Neural cell (in vitro differentiated cells): ENCODE measurements around the gene IMPG1. TPM values are rescaled to one million over a fixed set of nuclear protein-coding genes. Genes with fewer than 3 reads are reported as not detected.

Experiments used
- H2AFZ ChIP-seq: fragments of 200-600, 300-800 bp; sonication (generic), shearing (Covaris generic); 2 replicates; pipeline ENCODE4 v1.6.0; 2014; ENCODE audit warnings: low read depth, mild to moderate bottlenecking, antibody characterized with exemption, low read length, moderate library complexity
- H3F3A ChIP-seq: fragments of 200-600 bp; shearing (Covaris generic); 2 replicates; pipeline ENCODE4 v1.6.1; 2016; ENCODE audit warnings: mild to moderate bottlenecking, moderate library complexity, mixed read lengths, antibody characterized with exemption, low read length; ENCODE audit not compliant: insufficient read depth, poor library complexity, severe bottlenecking
- H3K27ac ChIP-seq: fragments of 200-600, 300-800 bp; sonication (generic), shearing (Covaris generic); 2 replicates; pipeline ENCODE4 v1.5.1; 2014; ENCODE audit warnings: mild to moderate bottlenecking, low read length, moderate library complexity
- H3K27me3 ChIP-seq: fragments of 300-800, 200-600 bp; sonication (generic), shearing (Covaris generic); 2 replicates; pipeline ENCODE4 v1.6.0; 2014; ENCODE audit warnings: mild to moderate bottlenecking, low read depth, low read length, moderate library complexity; ENCODE audit not compliant: insufficient read depth
- H3K36me3 ChIP-seq: fragments of 300-800, 200-600 bp; sonication (generic), shearing (Covaris generic); 2 replicates; pipeline ENCODE4 v1.5.1; 2014; ENCODE audit warnings: mild to moderate bottlenecking, antibody characterized with exemption, low read length, moderate library complexity; ENCODE audit not compliant: insufficient read depth
- H3K4me2 ChIP-seq: fragments of 300-800, 200-600 bp; sonication (generic), shearing (Covaris generic); 2 replicates; pipeline ENCODE4 v1.6.0; 2014; ENCODE audit warnings: mild to moderate bottlenecking, low read length
- H3K4me3 ChIP-seq: fragments of 300-800, 200-600 bp; sonication (generic), shearing (Covaris generic); 2 replicates; pipeline ENCODE4 v1.5.1; 2014; ENCODE audit warnings: mild to moderate bottlenecking, low read length, moderate library complexity
- H3K79me2 ChIP-seq: fragments of 200-600 bp; shearing (Covaris generic); replicated peaks from 2 replicates; pipeline ENCODE4 v1.6.0; 2014; ENCODE audit warnings: mild to moderate bottlenecking, low read length, moderate library complexity; ENCODE audit not compliant: insufficient read depth
- H3K9ac ChIP-seq: fragments of 300-800, 200-600 bp; sonication (generic), shearing (Covaris generic); 2 replicates; pipeline ENCODE4 v1.6.1; 2016; ENCODE audit warnings: mild to moderate bottlenecking, low read length, mixed read lengths
- H3K9me2 ChIP-seq: fragments of 200-600 bp; shearing (Covaris generic); 2 replicates; pipeline ENCODE4 v1.6.1; 2016; ENCODE audit warnings: mild to moderate bottlenecking, low read length, mixed read lengths; ENCODE audit not compliant: insufficient read depth
- H3K9me3 ChIP-seq: fragments of 200-600, 300-800 bp; sonication (generic), shearing (Covaris generic); 2 replicates; pipeline ENCODE4 v1.6.1; 2016; ENCODE audit warnings: mild to moderate bottlenecking, mixed run types, low read length, moderate library complexity, mixed read lengths
- H4K20me1 ChIP-seq: fragments of 200-600 bp; shearing (Covaris generic); 2 replicates; pipeline ENCODE4 v1.6.1; 2016; ENCODE audit warnings: mild to moderate bottlenecking, mixed run types; ENCODE audit not compliant: insufficient read depth
- EP300 ChIP-seq: fragments of 450-650 bp; conservative IDR thresholded peaks from 2 replicates; pipeline ENCODE4 v1.6.1; 2014; ENCODE audit warnings: antibody characterized with exemption, mild to moderate bottlenecking, moderate library complexity; ENCODE audit not compliant: poor library complexity, severe bottlenecking
- EZH2 ChIP-seq: fragments of 200-600, 300-800 bp; shearing (Covaris generic), sonication (generic); IDR thresholded peaks from 2 replicates; pipeline ENCODE4 v1.6.1; 2014; ENCODE audit warnings: antibody characterized with exemption, low read length, borderline replicate concordance, mild to moderate bottlenecking; ENCODE audit not compliant: insufficient read depth, poor library complexity, severe bottlenecking
- MXI1 ChIP-seq: fragments of 450-650 bp; conservative IDR thresholded peaks from 2 replicates; pipeline ENCODE4 v1.6.1; 2014; ENCODE audit warnings: antibody characterized with exemption, mild to moderate bottlenecking; ENCODE audit not compliant: poor library complexity, severe bottlenecking
- POLR2AphosphoS5 ChIP-seq: IDR thresholded peaks from 2 replicates; pipeline ENCODE4 v1.6.1; 2012
- RAD21 ChIP-seq: fragments of 450-650 bp; conservative IDR thresholded peaks from 2 replicates; pipeline ENCODE4 v1.6.1; 2014; ENCODE audit warnings: antibody characterized with exemption, mild to moderate bottlenecking, moderate library complexity
- SMC3 ChIP-seq: fragments of 450-650 bp; conservative IDR thresholded peaks from 2 replicates; pipeline ENCODE4 v1.6.1; 2014; ENCODE audit warnings: antibody characterized with exemption, mild to moderate bottlenecking, moderate library complexity; ENCODE audit not compliant: poor library complexity
- TAF1 ChIP-seq: IDR thresholded peaks from 2 replicates; pipeline ENCODE4 v1.6.1; 2012; ENCODE audit warnings: low read depth
- polyA plus RNA-seq: library from polyadenylated mRNA; depleted of rRNA; stranded (reverse); fragments of >200 nt; gene quantifications from 2 replicates; pipeline ENCODE4 v1.2.3, GENCODE V29; 2014
- TF ChIP-seq, protein P1 (sequence below): IDR thresholded peaks from 2 replicates; pipeline ENCODE4 v1.6.1; 2012; ENCODE audit warnings: borderline replicate concordance
- TF ChIP-seq, protein P2 (sequence below): fragments of 450-650 bp; IDR thresholded peaks from 2 replicates; pipeline ENCODE4 v1.5.1; 2014; ENCODE audit warnings: antibody characterized with exemption, mild to moderate bottlenecking, moderate library complexity; ENCODE audit not compliant: poor library complexity, severe bottlenecking

Gene IMPG1
- polyA plus RNA-seq, 1 donor from 2014 or later, result not detected

DNA sequence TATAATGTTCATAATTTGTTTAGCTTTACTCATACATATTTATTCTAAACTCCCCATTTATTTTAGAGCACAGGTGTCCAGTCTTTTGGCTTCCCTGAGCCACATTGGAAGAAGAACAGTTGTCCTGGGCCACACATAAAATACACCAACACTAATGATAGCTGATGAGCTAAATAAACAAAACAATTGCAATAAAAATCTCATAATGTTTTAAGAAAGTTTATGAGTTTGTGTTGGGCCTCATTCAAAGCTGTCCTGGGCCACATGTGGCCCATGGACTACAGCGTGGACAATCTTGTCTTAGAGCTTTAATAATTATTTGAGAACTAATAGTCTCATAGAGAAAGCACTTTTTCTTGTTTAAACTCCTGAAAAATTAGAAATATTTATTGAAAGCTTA lies 192.2 kb downstream of the IMPG1 start:
- no peak for TF ChIP-seq RAD21
- TF ChIP-seq, protein P1, sequence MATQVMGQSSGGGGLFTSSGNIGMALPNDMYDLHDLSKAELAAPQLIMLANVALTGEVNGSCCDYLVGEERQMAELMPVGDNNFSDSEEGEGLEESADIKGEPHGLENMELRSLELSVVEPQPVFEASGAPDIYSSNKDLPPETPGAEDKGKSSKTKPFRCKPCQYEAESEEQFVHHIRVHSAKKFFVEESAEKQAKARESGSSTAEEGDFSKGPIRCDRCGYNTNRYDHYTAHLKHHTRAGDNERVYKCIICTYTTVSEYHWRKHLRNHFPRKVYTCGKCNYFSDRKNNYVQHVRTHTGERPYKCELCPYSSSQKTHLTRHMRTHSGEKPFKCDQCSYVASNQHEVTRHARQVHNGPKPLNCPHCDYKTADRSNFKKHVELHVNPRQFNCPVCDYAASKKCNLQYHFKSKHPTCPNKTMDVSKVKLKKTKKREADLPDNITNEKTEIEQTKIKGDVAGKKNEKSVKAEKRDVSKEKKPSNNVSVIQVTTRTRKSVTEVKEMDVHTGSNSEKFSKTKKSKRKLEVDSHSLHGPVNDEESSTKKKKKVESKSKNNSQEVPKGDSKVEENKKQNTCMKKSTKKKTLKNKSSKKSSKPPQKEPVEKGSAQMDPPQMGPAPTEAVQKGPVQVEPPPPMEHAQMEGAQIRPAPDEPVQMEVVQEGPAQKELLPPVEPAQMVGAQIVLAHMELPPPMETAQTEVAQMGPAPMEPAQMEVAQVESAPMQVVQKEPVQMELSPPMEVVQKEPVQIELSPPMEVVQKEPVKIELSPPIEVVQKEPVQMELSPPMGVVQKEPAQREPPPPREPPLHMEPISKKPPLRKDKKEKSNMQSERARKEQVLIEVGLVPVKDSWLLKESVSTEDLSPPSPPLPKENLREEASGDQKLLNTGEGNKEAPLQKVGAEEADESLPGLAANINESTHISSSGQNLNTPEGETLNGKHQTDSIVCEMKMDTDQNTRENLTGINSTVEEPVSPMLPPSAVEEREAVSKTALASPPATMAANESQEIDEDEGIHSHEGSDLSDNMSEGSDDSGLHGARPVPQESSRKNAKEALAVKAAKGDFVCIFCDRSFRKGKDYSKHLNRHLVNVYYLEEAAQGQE, result no peak
- no peak for TF ChIP-seq MXI1
- TF ChIP-seq POLR2AphosphoS5, result no peak
- no peak for TF ChIP-seq SMC3
- no peak for TF ChIP-seq TAF1
- TF ChIP-seq, protein P2, sequence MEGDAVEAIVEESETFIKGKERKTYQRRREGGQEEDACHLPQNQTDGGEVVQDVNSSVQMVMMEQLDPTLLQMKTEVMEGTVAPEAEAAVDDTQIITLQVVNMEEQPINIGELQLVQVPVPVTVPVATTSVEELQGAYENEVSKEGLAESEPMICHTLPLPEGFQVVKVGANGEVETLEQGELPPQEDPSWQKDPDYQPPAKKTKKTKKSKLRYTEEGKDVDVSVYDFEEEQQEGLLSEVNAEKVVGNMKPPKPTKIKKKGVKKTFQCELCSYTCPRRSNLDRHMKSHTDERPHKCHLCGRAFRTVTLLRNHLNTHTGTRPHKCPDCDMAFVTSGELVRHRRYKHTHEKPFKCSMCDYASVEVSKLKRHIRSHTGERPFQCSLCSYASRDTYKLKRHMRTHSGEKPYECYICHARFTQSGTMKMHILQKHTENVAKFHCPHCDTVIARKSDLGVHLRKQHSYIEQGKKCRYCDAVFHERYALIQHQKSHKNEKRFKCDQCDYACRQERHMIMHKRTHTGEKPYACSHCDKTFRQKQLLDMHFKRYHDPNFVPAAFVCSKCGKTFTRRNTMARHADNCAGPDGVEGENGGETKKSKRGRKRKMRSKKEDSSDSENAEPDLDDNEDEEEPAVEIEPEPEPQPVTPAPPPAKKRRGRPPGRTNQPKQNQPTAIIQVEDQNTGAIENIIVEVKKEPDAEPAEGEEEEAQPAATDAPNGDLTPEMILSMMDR, result no peak
- TF ChIP-seq EZH2, result no peak
- no peak for TF ChIP-seq EP300
- no peak overlapping the region for H3K4me3 ChIP-seq
- no peak overlapping the region for H2AFZ ChIP-seq
- no peak overlapping the region for H3K27ac ChIP-seq
- H4K20me1 ChIP-seq, result no peaks in the 10 kb centered on the region
- no peaks in the 10 kb centered on the region for H3K9me3 ChIP-seq
- no peaks in the 10 kb centered on the region for H3K9me2 ChIP-seq
- no peaks in the 10 kb centered on the region for H3K27me3 ChIP-seq
- no peak overlapping the region for H3K4me2 ChIP-seq
- no peaks in the 10 kb centered on the region for H3F3A ChIP-seq
- H3K36me3 ChIP-seq, result peaks cover 6% of the 10 kb centered on the region
- H3K79me2 ChIP-seq, result no peaks in the 10 kb centered on the region
- H3K9ac ChIP-seq, result no peak overlapping the region

DNA sequence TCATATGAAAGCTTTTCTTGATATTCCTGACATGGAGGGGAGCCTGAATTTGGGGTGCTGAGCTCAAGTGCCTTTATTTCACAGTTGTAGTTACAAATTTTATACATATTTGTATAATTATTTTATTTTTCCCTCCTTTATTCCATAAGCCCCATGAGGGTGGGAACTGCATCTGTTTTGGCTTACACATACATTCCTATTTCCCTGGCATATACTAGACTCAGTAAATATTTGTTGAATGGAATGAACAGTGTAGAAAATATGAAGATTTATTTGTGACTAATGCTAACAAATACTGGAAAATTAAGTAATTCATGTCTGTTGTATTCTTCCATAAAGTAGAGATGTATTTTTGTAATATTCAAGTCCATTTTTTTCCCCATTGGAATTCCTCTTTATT lies 196.3 kb downstream of the IMPG1 start:
- Histone ChIP-seq H3K36me3 (no peaks in the 10 kb centered on the region), H3K4me2 (no peak overlapping the region), H3K9me3 (no peaks in the 10 kb centered on the region), H3K9me2 (no peaks in the 10 kb centered on the region), H3K9ac (no peak overlapping the region), H2AFZ (no peak overlapping the region), H4K20me1 (no peaks in the 10 kb centered on the region), H3K4me3 (no peak overlapping the region), H3K27me3 (no peaks in the 10 kb centered on the region), H3F3A (no peaks in the 10 kb centered on the region), H3K79me2 (no peaks in the 10 kb centered on the region), H3K27ac (no peak overlapping the region)
- TF ChIP-seq TAF1, result no peak
- TF ChIP-seq RAD21, result no peak
- no peak for TF ChIP-seq EP300

DNA sequence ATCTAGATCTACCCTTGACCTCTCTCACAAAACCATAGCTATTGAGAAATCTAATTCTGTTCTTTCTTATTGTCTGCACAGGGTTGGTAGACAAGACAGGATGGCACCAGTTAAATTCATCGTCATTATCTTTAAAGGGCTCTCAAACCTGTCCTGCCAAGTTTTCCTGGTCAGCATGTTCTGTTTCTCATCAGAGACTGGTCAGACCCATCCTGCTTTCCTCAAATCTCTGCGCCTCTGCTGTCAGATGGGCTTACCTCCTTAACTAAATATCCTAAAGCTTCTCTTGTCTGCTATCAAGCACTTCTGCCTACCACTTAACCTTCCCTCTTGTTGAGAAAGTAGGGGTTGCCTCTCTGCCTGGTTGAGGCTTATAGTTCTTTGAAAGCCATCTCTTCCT lies 198.2 kb downstream of the IMPG1 start:
- no peaks in the 10 kb centered on the region for H3K79me2 ChIP-seq
- no peaks in the 10 kb centered on the region for H3K9me2 ChIP-seq
- H3K4me2 ChIP-seq, result no peak overlapping the region
- H3K36me3 ChIP-seq, result no peaks in the 10 kb centered on the region
- H4K20me1 ChIP-seq, result no peaks in the 10 kb centered on the region
- no peak overlapping the region for H2AFZ ChIP-seq
- no peak overlapping the region for H3K9ac ChIP-seq
- no peak overlapping the region for H3K27ac ChIP-seq
- H3K4me3 ChIP-seq, result no peak overlapping the region
- H3K27me3 ChIP-seq, result no peaks in the 10 kb centered on the region
- TF ChIP-seq EP300 (no peak), EZH2 (no peak), RAD21 (no peak), POLR2AphosphoS5 (no peak), MXI1 (no peak), SMC3 (no peak), TAF1 (no peak)
- TF ChIP-seq, protein P2, result no peak
- TF ChIP-seq, protein P1, result no peak
- no peaks in the 10 kb centered on the region for H3F3A ChIP-seq
- no peaks in the 10 kb centered on the region for H3K9me3 ChIP-seq
